Measurements from ENCODE around the gene ICE1. TPM values are rescaled to one million over a fixed set of nuclear protein-coding genes. Genes with fewer than 3 reads are reported as not detected.
"Not testable (repeated sequence)": the region's sequence is repeated elsewhere in the genome, so short reads cannot be mapped to it uniquely, and the experiment has no call there.

The ICE1 gene
- total and polyA plus RNA-seq, 4 donors = 16.5 to 35.7 (median 28.9) TPM

GRCh38 chr5:5460311-5460710, 37.8 kb downstream of the ICE1 start:
- DNase-seq (ENCODE audit: low read depth in 4 of 6, low spot score in 6 of 6) = no peak
- Histone ChIP-seq H3K4me3 (ENCODE audit: low read depth, low read length) (no peak overlapping the region), H3K4me1 (ENCODE audit: control insufficient read depth, insufficient read depth, low read length) (no peaks in the 10 kb centered on the region), H3K9me3 (ENCODE audit: control insufficient read depth, insufficient read depth, low read length) (no peaks in the 10 kb centered on the region), H3K27ac (ENCODE audit: low read depth, low read length) (no peak overlapping the region), H3K27me3 (ENCODE audit: control insufficient read depth, insufficient read depth, low read length) (no peaks in the 10 kb centered on the region), H3K36me3 (ENCODE audit: control insufficient read depth, insufficient read depth, low read length) (peaks cover 38% of the 10 kb centered on the region)
- 100% methylated on average over 1 of the region's 4 CpGs for WGBS (ENCODE audit: insufficient coverage)

- 90% methylated on average over 2 of the region's 4 CpGs for WGBS (ENCODE audit: insufficient coverage)
- peaks cover 38% of the 10 kb centered on the region for H3K36me3 ChIP-seq (ENCODE audit: control insufficient read depth, insufficient read depth, low read length)
- no peaks in the 10 kb centered on the region for H3K9me3 ChIP-seq (ENCODE audit: control insufficient read depth, insufficient read depth, low read length)
- H3K4me1 ChIP-seq (ENCODE audit: control insufficient read depth, insufficient read depth, low read length) = no peaks in the 10 kb centered on the region
- H3K4me3 ChIP-seq (ENCODE audit: low read depth, low read length) = no peak overlapping the region
- H3K27me3 ChIP-seq (ENCODE audit: control insufficient read depth, insufficient read depth, low read length) = no peaks in the 10 kb centered on the region
- no peak overlapping the region for H3K27ac ChIP-seq (ENCODE audit: low read depth, low read length)
- no peak for DNase-seq (ENCODE audit: low read depth in 4 of 6, low spot score in 6 of 6)
These were observed 38.5 kb downstream of the ICE1 start for GRCh38 chr5:5461012-5461411.

DNA sequence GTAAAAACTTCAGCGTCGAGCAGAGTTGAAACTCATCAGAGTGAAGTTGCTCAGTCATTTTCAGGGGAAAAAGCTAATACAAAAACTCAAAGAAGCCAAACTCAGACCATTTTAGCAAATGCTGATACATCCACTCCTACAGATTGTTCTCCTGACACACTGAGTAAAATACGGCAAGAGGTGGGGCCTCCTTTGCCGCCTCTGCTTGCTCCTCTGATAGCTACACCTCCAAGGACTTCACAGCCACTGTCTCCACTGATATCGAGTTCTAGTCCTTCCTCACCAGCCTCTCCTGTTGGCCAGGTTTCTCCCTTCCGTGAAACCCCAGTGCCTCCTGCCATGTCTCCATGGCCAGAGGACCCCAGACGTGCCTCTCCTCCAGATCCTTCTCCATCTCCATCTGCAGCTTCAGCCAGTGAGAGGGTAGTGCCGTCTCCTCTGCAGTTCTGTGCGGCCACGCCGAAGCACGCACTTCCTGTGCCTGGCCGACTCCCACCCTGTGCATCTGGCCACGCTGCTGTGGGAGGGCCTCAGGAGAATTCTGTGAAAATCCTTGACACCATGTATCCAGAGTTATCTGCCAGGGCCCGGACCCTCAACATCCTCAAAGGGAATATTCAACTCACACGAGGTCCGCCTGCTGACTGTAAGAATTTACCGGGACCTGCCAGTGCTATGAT, 41.7 kb downstream of the ICE1 start:
- WGBS (ENCODE audit: insufficient coverage) = 93% methylated on average over 18 of the region's 18 CpGs
- Histone ChIP-seq H3K27me3 (ENCODE audit: control insufficient read depth, insufficient read depth, low read length) (no peaks in the 10 kb centered on the region), H3K4me3 (ENCODE audit: low read depth, low read length) (no peak overlapping the region), H3K9me3 (ENCODE audit: control insufficient read depth, insufficient read depth, low read length) (no peaks in the 10 kb centered on the region), H3K36me3 (ENCODE audit: control insufficient read depth, insufficient read depth, low read length) (peaks cover 24% of the 10 kb centered on the region), H3K4me1 (ENCODE audit: control insufficient read depth, insufficient read depth, low read length) (no peaks in the 10 kb centered on the region), H3K27ac (ENCODE audit: low read depth, low read length) (no peak overlapping the region)
- no peak for DNase-seq (ENCODE audit: low read depth in 4 of 6, low spot score in 6 of 6)

GRCh38 chr5:5466227-5466626, 43.8 kb downstream of the ICE1 start:
- WGBS (ENCODE audit: insufficient coverage) = no CpG with 5 or more reads among the region's 5 CpGs
- Histone ChIP-seq H3K4me1 (ENCODE audit: control insufficient read depth, insufficient read depth, low read length) (no peaks in the 10 kb centered on the region), H3K27ac (ENCODE audit: low read depth, low read length) (no peak overlapping the region), H3K4me3 (ENCODE audit: low read depth, low read length) (no peak overlapping the region), H3K9me3 (ENCODE audit: control insufficient read depth, insufficient read depth, low read length) (no peaks in the 10 kb centered on the region), H3K27me3 (ENCODE audit: control insufficient read depth, insufficient read depth, low read length) (no peaks in the 10 kb centered on the region), H3K36me3 (ENCODE audit: control insufficient read depth, insufficient read depth, low read length) (peaks cover 15% of the 10 kb centered on the region)
- DNase-seq (ENCODE audit: low read depth in 4 of 6, low spot score in 6 of 6) = peak in 1 of 6 donors; percentile 7

DNA sequence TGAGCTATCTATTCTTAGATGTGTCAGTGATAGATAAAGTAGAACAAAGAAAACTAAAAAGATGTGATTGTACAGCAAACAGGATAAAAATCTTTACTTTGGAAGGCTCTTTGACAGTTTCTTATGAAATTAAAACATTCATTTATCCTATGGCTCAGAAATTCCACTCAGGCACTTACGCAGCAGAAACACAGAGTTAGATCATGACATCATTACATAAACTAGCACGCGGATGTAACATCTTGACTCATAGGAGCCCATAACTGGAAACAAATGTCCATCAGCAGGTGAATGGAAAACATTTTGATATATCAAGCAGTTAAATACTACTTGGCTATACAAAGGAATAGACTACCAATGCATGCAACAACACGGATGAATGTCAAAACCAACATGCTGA, 45.3 kb downstream of the ICE1 start:
- DNase-seq (ENCODE audit: low read depth in 4 of 6, low spot score in 6 of 6) = no peak
- Histone ChIP-seq H3K4me3 (ENCODE audit: low read depth, low read length) (no peak overlapping the region), H3K27ac (ENCODE audit: low read depth, low read length) (no peak overlapping the region), H3K9me3 (ENCODE audit: control insufficient read depth, insufficient read depth, low read length) (no peaks in the 10 kb centered on the region), H3K36me3 (ENCODE audit: control insufficient read depth, insufficient read depth, low read length) (peaks cover 12% of the 10 kb centered on the region), H3K27me3 (ENCODE audit: control insufficient read depth, insufficient read depth, low read length) (no peaks in the 10 kb centered on the region), H3K4me1 (ENCODE audit: control insufficient read depth, insufficient read depth, low read length) (no peaks in the 10 kb centered on the region)
- no CpG with 5 or more reads among the region's 4 CpGs for WGBS (ENCODE audit: insufficient coverage)

DNA sequence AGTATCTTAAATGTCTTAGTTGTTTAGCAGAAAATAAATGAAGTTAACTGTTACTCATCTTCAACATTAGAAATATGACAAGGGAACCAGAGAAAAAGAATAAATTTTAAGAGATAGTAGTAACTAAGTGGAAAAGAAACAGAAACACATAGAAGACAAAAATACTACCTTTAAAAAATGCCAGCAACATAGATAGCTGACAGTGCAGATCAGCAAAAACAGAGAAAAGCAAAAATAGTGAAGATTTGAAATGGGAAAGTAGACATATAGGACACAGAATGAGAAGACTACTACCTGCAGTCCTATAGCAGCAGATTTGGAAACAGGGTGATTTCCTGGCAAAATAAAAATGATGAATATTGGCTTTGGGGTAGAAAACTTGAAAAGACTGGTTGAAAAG, 48.5 kb downstream of the ICE1 start:
- Histone ChIP-seq H3K36me3 (ENCODE audit: control insufficient read depth, insufficient read depth, low read length) (peaks cover 2% of the 10 kb centered on the region), H3K27ac (ENCODE audit: low read depth, low read length) (no peak overlapping the region), H3K9me3 (ENCODE audit: control insufficient read depth, insufficient read depth, low read length) (no peaks in the 10 kb centered on the region), H3K27me3 (ENCODE audit: control insufficient read depth, insufficient read depth, low read length) (no peaks in the 10 kb centered on the region), H3K4me3 (ENCODE audit: low read depth, low read length) (no peak overlapping the region), H3K4me1 (ENCODE audit: control insufficient read depth, insufficient read depth, low read length) (no peaks in the 10 kb centered on the region)
- no peak for DNase-seq (ENCODE audit: low read depth in 4 of 6, low spot score in 6 of 6)

- whole genome bisulfite sequencing (ENCODE audit: insufficient coverage) = 100% methylated on average over 1 of the region's 2 CpGs
- no peak overlapping the region for H3K27ac ChIP-seq (ENCODE audit: low read depth, low read length)
- H3K9me3 ChIP-seq (ENCODE audit: control insufficient read depth, insufficient read depth, low read length) = no peaks in the 10 kb centered on the region
- H3K4me1 ChIP-seq (ENCODE audit: control insufficient read depth, insufficient read depth, low read length) = no peaks in the 10 kb centered on the region
- H3K36me3 ChIP-seq (ENCODE audit: control insufficient read depth, insufficient read depth, low read length) = peaks cover 5% of the 10 kb centered on the region
- no peaks in the 10 kb centered on the region for H3K27me3 ChIP-seq (ENCODE audit: control insufficient read depth, insufficient read depth, low read length)
- H3K4me3 ChIP-seq (ENCODE audit: low read depth, low read length) = no peak overlapping the region
- no peak for DNase-seq (ENCODE audit: low read depth in 4 of 6, low spot score in 6 of 6)
These were observed 50.7 kb downstream of the ICE1 start for GRCh38 chr5:5473226-5473625.

DNA sequence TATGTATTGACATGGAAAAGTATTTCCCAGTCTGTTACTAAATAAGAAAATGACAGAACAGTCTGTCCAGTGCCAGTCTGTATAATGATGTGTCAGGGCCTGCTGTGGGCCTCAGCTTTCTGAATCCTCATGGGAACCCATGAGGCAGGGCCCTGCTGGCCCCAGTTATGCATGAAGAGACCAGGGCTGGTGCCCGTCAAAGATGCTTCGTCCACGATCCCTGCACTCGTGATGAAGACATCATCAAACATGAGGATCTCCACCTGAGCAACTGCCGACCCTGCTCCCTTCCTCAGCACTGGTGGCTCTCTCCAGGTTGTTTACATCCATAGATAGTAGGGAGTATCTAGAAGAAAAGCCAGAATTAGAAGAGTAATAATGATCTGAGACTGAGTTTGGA, 52.5 kb downstream of the ICE1 start:
- Histone ChIP-seq H3K4me3 (ENCODE audit: low read depth, low read length) (no peak overlapping the region), H3K27ac (ENCODE audit: low read depth, low read length) (no peak overlapping the region), H3K9me3 (ENCODE audit: control insufficient read depth, insufficient read depth, low read length) (peaks cover 1% of the 10 kb centered on the region), H3K27me3 (ENCODE audit: control insufficient read depth, insufficient read depth, low read length) (no peaks in the 10 kb centered on the region), H3K4me1 (ENCODE audit: control insufficient read depth, insufficient read depth, low read length) (no peaks in the 10 kb centered on the region), H3K36me3 (ENCODE audit: control insufficient read depth, insufficient read depth, low read length) (peaks cover 5% of the 10 kb centered on the region)
- no peak for DNase-seq (ENCODE audit: low read depth in 4 of 6, low spot score in 6 of 6)
- 100% methylated on average over 3 of the region's 5 CpGs for WGBS (ENCODE audit: insufficient coverage)

DNA sequence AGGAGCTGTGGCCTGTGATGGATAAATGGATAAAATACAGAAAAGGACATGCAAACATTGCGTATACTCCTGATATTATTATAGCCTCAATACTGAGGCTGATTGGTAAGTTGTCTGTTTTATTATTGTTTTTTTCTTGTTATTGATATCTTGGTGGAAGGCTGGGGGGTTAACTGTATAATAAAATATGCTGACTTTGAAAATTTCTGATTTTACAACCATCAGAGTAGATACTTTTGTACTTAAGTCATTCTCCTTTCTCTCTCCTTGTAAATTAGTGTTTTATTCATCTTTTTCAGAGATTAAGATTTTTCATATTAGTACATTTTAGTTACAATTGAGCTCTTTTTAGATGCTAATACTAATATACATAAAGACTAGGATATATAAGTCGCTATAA, 53.5 kb downstream of the ICE1 start:
- H3K9me3 ChIP-seq (ENCODE audit: control insufficient read depth, insufficient read depth, low read length) = peaks cover 1% of the 10 kb centered on the region
- no peak overlapping the region for H3K27ac ChIP-seq (ENCODE audit: low read depth, low read length)
- no peaks in the 10 kb centered on the region for H3K27me3 ChIP-seq (ENCODE audit: control insufficient read depth, insufficient read depth, low read length)
- DNase-seq (ENCODE audit: low read depth in 4 of 6, low spot score in 6 of 6) = no peak
- H3K36me3 ChIP-seq (ENCODE audit: control insufficient read depth, insufficient read depth, low read length) = peaks cover 5% of the 10 kb centered on the region
- no peak overlapping the region for H3K4me3 ChIP-seq (ENCODE audit: low read depth, low read length)
- WGBS (ENCODE audit: insufficient coverage) = no CpG with 5 or more reads among the region's 2 CpGs
- no peaks in the 10 kb centered on the region for H3K4me1 ChIP-seq (ENCODE audit: control insufficient read depth, insufficient read depth, low read length)

DNA sequence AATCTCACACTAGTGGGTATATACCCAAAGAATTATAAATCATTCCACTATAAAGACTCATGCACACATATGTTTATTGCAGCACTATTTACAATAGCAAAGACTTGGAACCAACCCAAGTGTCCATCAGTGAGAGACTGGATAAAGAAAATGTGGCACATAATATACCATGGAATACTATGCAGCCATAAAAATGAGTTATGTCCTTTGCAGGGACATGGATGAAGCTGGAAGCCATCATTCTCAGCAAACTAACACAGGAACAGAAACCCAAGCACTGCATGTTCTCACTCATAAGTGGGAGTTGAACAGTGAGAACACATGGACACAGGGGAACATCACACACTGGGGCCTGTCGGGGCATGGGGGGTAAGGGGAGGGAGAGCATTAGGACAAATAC, 57.1 kb downstream of the ICE1 start:
- H3K4me1 ChIP-seq (ENCODE audit: control insufficient read depth, insufficient read depth, low read length); H3K27ac ChIP-seq (ENCODE audit: low read depth, low read length); H3K9me3 ChIP-seq (ENCODE audit: control insufficient read depth, insufficient read depth, low read length); H3K27me3 ChIP-seq (ENCODE audit: control insufficient read depth, insufficient read depth, low read length); H3K36me3 ChIP-seq (ENCODE audit: control insufficient read depth, insufficient read depth, low read length); DNase-seq (ENCODE audit: low read depth in 4 of 6, low spot score in 6 of 6); H3K4me3 ChIP-seq (ENCODE audit: low read depth, low read length): not testable (repeated sequence)
- WGBS (ENCODE audit: insufficient coverage) = no CpG with 5 or more reads among the region's 1 CpG
